ENCODE data around the gene HOXA6. TPM values are rescaled to one million over a fixed set of nuclear protein-coding genes. Genes with fewer than 3 reads are reported as not detected.

Gene HOXA6
- total and polyA plus RNA-seq, 10 of the 15 experiments (the other 5 are each of a cell fraction or from before 2014, with no cell fraction given): 0.08 TPM; not detected in 9

DNA sequence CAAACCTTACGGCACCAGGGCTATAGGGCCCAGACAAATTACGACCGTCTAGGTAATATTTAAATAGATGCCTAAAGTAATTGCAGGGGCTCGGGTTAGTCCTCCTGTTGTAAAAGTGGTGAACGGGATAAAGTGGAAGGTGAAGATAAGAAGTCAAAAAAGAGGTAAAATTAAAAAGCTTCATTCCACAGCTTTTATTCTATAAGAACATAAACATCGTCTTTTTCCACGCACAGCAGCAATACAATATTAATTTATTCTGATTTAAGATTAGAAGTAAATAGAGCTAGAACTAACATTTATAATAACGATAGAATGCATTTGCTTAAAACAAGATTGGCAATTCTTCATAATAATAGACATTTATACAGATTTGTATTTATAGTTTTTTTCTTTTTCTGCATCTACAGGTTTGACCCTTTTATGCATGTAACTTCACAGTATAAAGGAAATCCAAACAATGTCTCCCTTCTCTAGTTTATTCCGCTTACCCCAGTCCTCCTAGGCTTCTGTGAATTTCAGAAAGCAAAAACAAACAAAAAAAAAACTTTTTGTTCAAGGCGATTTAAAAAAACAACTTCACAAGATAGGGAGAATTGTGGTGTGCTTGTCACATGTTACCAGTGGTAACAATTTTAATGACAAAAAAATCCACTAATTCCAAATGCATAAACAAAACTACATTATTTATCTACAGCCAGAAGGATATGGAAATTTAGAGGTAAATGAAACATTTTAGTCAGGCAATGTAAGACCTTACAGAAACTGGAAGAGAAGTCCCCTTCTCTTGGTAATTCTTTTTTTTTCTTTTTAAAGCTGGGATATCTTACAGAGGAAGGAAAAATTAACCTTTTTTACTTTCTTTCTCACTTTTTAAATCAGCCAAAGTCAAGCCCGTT, 23.1 kb upstream of the HOXA6 start (continued):
- TF ChIP-seq JUNB (IDR thresholded peaks at IDR 0.05) (no peak), RBBP5 (conservative IDR thresholded peaks at IDR 0.05) (no peak), PML (IDR thresholded peaks at IDR 0.05; ENCODE audit: low read length) (no peak), IRF4 (IDR thresholded peaks at IDR 0.05; ENCODE audit: low read depth, low read length) (no peak)

DNA sequence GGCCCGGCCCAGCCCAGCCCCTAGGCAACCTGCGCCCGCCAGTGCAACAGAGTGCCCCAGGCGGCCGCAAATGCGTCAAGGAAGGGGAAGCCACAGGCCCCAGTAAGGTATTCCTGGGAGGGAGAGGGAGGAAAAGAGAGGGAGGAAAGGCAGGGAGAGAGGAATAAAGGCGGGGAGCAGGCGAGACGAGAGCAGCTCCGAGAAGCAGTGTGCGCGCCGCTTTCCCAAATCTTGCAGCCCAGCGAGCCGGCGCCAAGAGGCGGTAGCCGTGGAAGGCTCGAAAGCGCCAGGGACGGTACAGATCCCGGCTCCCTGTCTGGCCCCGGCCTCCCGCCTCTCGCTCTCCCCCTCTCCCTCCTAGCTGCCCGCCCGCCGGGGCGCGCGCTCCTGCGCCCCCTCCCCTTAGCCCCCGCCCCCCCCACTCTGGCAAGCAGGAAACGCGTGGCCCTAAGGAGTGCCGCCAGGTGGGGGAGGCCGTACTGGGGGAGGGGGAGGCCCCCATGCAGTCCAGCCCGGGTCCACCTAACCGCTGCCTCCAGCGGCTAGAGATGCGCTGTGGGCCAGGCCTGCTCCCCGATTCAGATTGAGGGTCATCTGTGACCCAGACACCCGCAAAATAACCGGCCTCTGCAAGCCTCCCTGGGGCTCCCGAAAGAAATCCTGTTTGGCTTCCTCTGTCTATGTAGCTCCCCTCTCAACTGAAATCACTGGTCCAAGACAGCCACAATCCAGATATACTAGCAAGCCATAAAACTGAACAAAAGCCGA, 22.3 kb upstream of the HOXA6 start:
- no peak for FAIRE-seq
- H3K9ac ChIP-seq (ENCODE audit: control insufficient read depth, insufficient read depth, low read length): no peak overlapping the region
- RAD21 ChIA-PET (ENCODE audit: unreplicated experiment): no interaction called here
- intact Hi-C loops (cut with micrococcal nuclease; ENCODE audit: unreplicated experiment) (no loop called here), in situ Hi-C loops (cut with MboI) (loop anchor here (25.0 kb wide), 1 partner anchor 1083 kb away; no protein-coding TSS in a partner anchor)
- TF ChIP-seq MYC (IDR thresholded peaks at IDR 0.05; ENCODE audit: insufficient read depth, insufficient read length, insufficient replicate concordance, low read length, severe bottlenecking) (no peak), ELK1 (IDR thresholded peaks at IDR 0.05; ENCODE audit: low read depth, low read length) (no peak), SUZ12 (IDR thresholded peaks at IDR 0.05; ENCODE audit: unreplicated experiment) (peak; percentile 83)
- TF ChIP-seq, protein P1, sequence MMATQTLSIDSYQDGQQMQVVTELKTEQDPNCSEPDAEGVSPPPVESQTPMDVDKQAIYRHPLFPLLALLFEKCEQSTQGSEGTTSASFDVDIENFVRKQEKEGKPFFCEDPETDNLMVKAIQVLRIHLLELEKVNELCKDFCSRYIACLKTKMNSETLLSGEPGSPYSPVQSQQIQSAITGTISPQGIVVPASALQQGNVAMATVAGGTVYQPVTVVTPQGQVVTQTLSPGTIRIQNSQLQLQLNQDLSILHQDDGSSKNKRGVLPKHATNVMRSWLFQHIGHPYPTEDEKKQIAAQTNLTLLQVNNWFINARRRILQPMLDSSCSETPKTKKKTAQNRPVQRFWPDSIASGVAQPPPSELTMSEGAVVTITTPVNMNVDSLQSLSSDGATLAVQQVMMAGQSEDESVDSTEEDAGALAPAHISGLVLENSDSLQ (IDR thresholded peaks at IDR 0.05): no peak
- H3K79me2 ChIP-seq (ENCODE audit: control insufficient read depth, insufficient read depth, low read length): no peaks in the 10 kb centered on the region
- peaks cover 28 to 47% of the 10 kb centered on the region in 2 experiments for H3K27me3 ChIP-seq (replicated peaks in 1 of 2; ENCODE audit: control insufficient read depth in 2 of 2, insufficient read depth in 2 of 2, low read length in 1 of 2)
- POLR2A ChIA-PET: no interaction called here
- WGBS (ENCODE audit: insufficient coverage, insufficient replicate concordance, low lambda C conversion rate, missing lambda C conversion rate): 28% methylated on average over 32 of the region's 46 CpGs
- peaks cover 2% of the 10 kb centered on the region; the same call in 1 of the 3 replicates for H3K9me3 ChIP-seq (replicated peaks; ENCODE audit: control insufficient read depth, insufficient read depth, low read length)
- H2AFZ ChIP-seq (ENCODE audit: control insufficient read depth, low read depth, low read length): no peak overlapping the region
- no peak overlapping the region for H3K27ac ChIP-seq (ENCODE audit: control insufficient read depth, insufficient read depth)
- no peaks in the 10 kb centered on the region for H3K4me1 ChIP-seq (ENCODE audit: control insufficient read depth, insufficient read depth, low read length)
- no TSS peak for BruUV-seq (replicated peaks)
- CTCF ChIA-PET: interaction anchor here (0.7 to 1.6 kb wide), 2 partner anchors 9 to 800 kb away, joined by 3 to 4 read pairs; no protein-coding TSS in a partner anchor
- H3K36me3 ChIP-seq (ENCODE audit: control insufficient read depth in 2 of 2, insufficient read depth in 2 of 2, low read length in 1 of 2): no peaks in the 10 kb centered on the region; a peak in 1 of 4 replicates
- H3K4me2 ChIP-seq (ENCODE audit: control insufficient read depth, insufficient read depth): no peak overlapping the region
- SMC1A ChIA-PET (ENCODE audit: uncharacterized antibody, unreplicated experiment): no interaction called here
- H4K20me1 ChIP-seq (ENCODE audit: control insufficient read depth, insufficient read depth): no peaks in the 10 kb centered on the region
- ATAC-seq: no peak
- H3K4me3 ChIP-seq: no peak overlapping the region
- DNase-seq (ENCODE audit: low read depth, low spot score): no peak

All from GM12878 (cell line).